Measurements from ENCODE around the gene RAP1B.
"Not testable (repeated sequence)": the region's sequence is repeated elsewhere in the genome, so short reads cannot be mapped to it uniquely, and the experiment has no call there.

The RAP1B gene

DNA sequence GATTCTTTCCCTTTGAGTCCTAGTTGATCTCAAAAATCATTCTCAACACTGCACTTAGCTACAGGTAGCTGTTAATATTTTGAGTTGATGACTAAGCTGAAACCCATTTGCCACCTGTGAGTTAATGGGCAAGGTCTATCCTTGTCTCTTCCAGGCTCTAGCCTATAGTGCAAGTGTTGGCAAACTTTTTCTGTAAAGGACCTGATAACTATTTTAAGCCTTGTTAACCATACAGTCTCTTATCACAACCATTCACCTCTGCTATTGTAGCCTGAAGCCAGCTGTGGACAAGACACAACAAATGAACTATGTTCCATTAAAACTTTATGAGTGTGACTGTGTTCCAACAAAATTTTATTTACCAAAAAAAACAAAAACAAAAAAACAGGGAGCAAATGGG, 19.4 kb downstream of the RAP1B start:
- peaks cover 0 to 6% (median 5%) of the 10 kb centered on the region in 5 donors for H3K9me3 ChIP-seq (ENCODE audit: control insufficient read depth in 5 of 5, low read length in 5 of 5)
- no peaks in the 10 kb centered on the region for H3K27me3 ChIP-seq (ENCODE audit: control insufficient read depth in 5 of 5, insufficient read depth in 4 of 5, low read length in 5 of 5)
- H3K9ac ChIP-seq (ENCODE audit: low read length in 5 of 5) = no peak overlapping the region
- H3K4me1 ChIP-seq (ENCODE audit: control insufficient read depth in 5 of 5, insufficient read depth in 5 of 5, low read length in 5 of 5) = peaks cover 0 to 37% (median 22%) of the 10 kb centered on the region in 5 donors
- H3K4me3 ChIP-seq (ENCODE audit: low read depth in 1 of 5, low read length in 5 of 5) = no peak overlapping the region
- H3K27ac ChIP-seq (ENCODE audit: low read depth, low read length) = peak overlapping the region; percentile 0
- H3K36me3 ChIP-seq (ENCODE audit: control insufficient read depth in 5 of 5, insufficient read depth in 5 of 5, low read length in 5 of 5) = peaks cover 5 to 9% (median 7%) of the 10 kb centered on the region in 5 donors

DNA sequence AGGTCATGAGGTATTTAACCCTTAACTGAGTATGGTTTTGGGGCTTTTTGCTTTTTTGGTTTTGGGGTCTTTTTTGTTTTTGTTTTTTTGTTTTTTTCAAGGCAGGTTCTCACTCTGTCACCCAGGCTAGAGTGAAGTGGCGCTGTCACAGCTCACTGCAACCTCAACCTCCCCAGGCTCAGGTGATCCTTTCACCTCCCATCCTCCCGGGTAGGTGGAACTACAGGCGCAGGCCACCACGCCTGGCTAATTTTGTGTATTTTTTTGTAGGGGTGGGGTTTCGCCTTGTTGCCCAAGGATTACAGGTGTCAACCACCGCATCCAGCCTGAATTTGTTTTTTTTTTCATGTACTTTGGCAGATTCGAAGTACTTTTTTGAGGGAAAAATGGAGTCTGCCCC, 19.9 kb downstream of the RAP1B start:
- Histone ChIP-seq H3K27ac (ENCODE audit: low read depth, low read length) (peak overlapping the region; percentile 0), H3K36me3 (ENCODE audit: control insufficient read depth in 5 of 5, insufficient read depth in 5 of 5, low read length in 5 of 5) (peaks cover 4 to 9% (median 6%) of the 10 kb centered on the region in 5 donors), H3K9ac (ENCODE audit: low read length in 5 of 5) (no peak overlapping the region), H3K4me1 (ENCODE audit: control insufficient read depth in 5 of 5, insufficient read depth in 5 of 5, low read length in 5 of 5) (peaks cover 0 to 39% (median 25%) of the 10 kb centered on the region in 5 donors), H3K9me3 (ENCODE audit: control insufficient read depth in 5 of 5, low read length in 5 of 5) (peaks cover 0 to 6% (median 5%) of the 10 kb centered on the region in 5 donors), H3K27me3 (ENCODE audit: control insufficient read depth in 5 of 5, insufficient read depth in 4 of 5, low read length in 5 of 5) (no peaks in the 10 kb centered on the region), H3K4me3 (ENCODE audit: low read depth in 1 of 5, low read length in 5 of 5) (no peak overlapping the region)

DNA sequence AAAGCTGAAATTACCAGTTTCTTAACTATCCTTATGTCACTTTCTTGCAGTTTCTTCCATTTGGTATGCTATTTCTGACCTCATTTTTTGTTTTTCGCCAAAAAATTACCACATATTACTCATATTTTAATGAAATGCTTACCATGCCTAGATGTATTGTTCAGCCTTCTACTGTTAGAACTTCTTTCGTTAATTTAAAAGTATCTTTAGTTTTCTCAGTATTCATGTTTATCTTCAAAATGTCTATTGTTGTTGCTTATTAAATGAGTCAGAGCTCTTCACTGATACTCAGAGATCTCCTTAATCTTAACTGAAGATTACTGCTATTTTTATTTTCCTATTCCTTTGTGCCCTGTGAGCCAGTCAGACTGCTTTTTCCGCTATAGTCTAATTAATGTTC, 20.5 kb downstream of the RAP1B start:
- Histone ChIP-seq H3K4me3 (ENCODE audit: low read depth in 1 of 5, low read length in 5 of 5) (no peak overlapping the region), H3K27ac (ENCODE audit: low read depth, low read length) (peak overlapping the region; percentile 76), H3K9me3 (ENCODE audit: control insufficient read depth in 5 of 5, low read length in 5 of 5) (peaks cover 0 to 6% (median 5%) of the 10 kb centered on the region in 5 donors), H3K27me3 (ENCODE audit: control insufficient read depth in 5 of 5, insufficient read depth in 4 of 5, low read length in 5 of 5) (no peaks in the 10 kb centered on the region), H3K36me3 (ENCODE audit: control insufficient read depth in 5 of 5, insufficient read depth in 5 of 5, low read length in 5 of 5) (peaks cover 4 to 9% (median 6%) of the 10 kb centered on the region in 5 donors), H3K9ac (ENCODE audit: low read length in 5 of 5) (peak overlapping the region in 1 of 5 donors; percentile 24), H3K4me1 (ENCODE audit: control insufficient read depth in 5 of 5, insufficient read depth in 5 of 5, low read length in 5 of 5) (peaks cover 0 to 41% (median 27%) of the 10 kb centered on the region in 5 donors)

DNA sequence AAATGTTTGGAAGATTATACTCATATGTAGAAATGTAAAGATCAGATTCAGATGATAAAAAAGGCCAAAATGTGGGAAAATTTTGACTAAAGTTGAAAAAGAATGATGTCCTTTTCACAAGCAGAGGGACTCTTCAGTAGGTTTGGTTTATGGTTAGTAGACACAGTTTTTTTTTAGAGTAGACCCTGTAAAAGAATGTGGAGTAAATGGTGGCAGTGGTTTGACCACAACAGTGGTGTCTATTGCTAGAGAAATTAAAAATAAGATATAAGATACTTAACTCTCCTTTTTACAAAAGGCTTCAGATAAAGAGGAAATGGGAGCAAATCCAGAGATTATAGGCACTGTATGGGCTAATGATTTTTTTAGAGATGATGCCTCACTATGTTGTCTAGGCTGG, 21.8 kb downstream of the RAP1B start:
- H3K4me1 ChIP-seq (ENCODE audit: control insufficient read depth in 5 of 5, insufficient read depth in 5 of 5, low read length in 5 of 5) = peaks cover 0 to 46% (median 33%) of the 10 kb centered on the region in 5 donors
- H3K27ac ChIP-seq (ENCODE audit: low read depth, low read length) = peak overlapping the region; percentile 76
- H3K9me3 ChIP-seq (ENCODE audit: control insufficient read depth in 5 of 5, low read length in 5 of 5) = peaks cover 0 to 6% (median 5%) of the 10 kb centered on the region in 5 donors
- peaks cover 0 to 4% (median under 1%) of the 10 kb centered on the region in 5 donors for H3K36me3 ChIP-seq (ENCODE audit: control insufficient read depth in 5 of 5, insufficient read depth in 5 of 5, low read length in 5 of 5)
- H3K27me3 ChIP-seq (ENCODE audit: control insufficient read depth in 5 of 5, insufficient read depth in 4 of 5, low read length in 5 of 5) = no peaks in the 10 kb centered on the region
- H3K4me3 ChIP-seq (ENCODE audit: low read depth in 1 of 5, low read length in 5 of 5) = no peak overlapping the region
- H3K9ac ChIP-seq (ENCODE audit: low read length in 5 of 5) = no peak overlapping the region

DNA sequence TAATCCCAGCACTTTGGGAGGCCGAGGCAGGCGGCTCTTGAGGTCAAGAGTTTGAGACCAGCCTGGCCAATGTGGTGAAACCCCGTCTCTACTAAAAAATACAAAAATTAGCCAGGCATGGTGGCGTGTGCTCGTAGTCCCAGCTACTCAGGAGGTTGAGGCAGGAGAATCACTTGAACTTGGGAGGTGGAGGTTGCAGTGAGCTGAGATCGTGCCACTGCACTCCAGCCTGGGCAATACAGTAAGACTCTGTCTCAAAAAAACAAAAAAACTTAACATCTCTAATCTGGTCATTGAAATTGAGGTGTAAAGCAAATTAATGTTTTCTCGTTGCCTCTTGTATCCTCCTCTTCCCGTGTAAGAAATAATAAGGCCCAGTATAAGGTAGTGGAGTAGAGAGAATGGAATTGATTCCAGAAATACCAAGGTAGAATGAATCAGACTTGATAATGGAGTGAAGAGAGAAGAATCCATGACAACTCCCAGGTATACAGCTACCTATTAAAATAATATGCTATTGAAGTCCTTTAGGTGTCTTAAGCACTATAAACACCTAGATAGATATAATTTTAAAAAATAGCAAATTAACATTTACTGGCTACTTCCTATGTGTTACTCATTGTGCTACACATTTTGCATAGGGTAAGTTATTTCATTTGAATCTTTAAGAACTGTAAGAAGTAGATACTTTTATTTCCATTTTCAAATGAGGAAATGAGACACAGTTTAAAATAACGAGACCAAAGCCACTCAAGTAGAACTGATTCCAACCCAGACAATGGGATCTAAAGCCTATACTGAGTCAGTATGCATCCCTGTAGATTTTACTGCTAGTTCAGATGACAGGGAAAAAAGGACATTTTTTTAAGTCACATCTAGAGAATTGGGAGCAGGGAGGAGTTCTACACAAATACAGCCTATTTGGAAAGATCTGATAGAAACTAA, 23.2 kb downstream of the RAP1B start:
- H3K36me3 ChIP-seq (ENCODE audit: control insufficient read depth in 5 of 5, insufficient read depth in 5 of 5, low read length in 5 of 5) = peaks cover 0 to 4% (median 0%) of the 10 kb centered on the region in 5 donors
- H3K27me3 ChIP-seq (ENCODE audit: control insufficient read depth in 5 of 5, insufficient read depth in 4 of 5, low read length in 5 of 5) = no peaks in the 10 kb centered on the region
- no peak overlapping the region for H3K27ac ChIP-seq (ENCODE audit: low read depth, low read length)
- H3K4me3 ChIP-seq (ENCODE audit: low read depth in 1 of 5, low read length in 5 of 5) = no peak overlapping the region
- H3K9me3 ChIP-seq (ENCODE audit: control insufficient read depth in 5 of 5, low read length in 5 of 5) = no peaks in the 10 kb centered on the region
- H3K9ac ChIP-seq (ENCODE audit: low read length in 5 of 5) = no peak overlapping the region
- peaks cover 0 to 43% (median 33%) of the 10 kb centered on the region in 5 donors for H3K4me1 ChIP-seq (ENCODE audit: control insufficient read depth in 5 of 5, insufficient read depth in 5 of 5, low read length in 5 of 5)

DNA sequence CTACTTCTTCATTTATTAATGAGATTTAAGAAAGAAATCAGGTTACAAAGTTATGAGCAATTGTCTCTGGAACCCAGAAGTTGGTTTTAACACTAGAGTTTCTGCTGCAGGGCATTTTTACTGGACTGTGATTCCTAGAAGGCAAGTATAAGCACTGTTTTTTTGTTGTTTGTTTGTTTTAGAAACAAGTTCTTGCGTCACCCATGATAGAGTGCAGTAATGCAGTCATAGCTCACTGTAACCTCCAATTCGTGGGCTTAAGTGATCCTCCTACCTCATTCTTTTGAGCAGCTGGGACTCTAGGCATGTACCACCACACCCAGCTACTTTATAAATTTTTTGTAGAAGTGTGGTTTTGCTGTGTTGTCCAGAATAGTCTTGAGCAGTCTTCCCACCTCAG, 25.6 kb downstream of the RAP1B start:
- H3K4me1 ChIP-seq (ENCODE audit: control insufficient read depth in 5 of 5, insufficient read depth in 5 of 5, low read length in 5 of 5) = peaks cover 0 to 31% (median 25%) of the 10 kb centered on the region in 5 donors
- H3K4me3 ChIP-seq (ENCODE audit: low read depth in 1 of 5, low read length in 5 of 5) = no peak overlapping the region
- no peak overlapping the region for H3K9ac ChIP-seq (ENCODE audit: low read length in 5 of 5)
- no peaks in the 10 kb centered on the region for H3K27me3 ChIP-seq (ENCODE audit: control insufficient read depth in 5 of 5, insufficient read depth in 4 of 5, low read length in 5 of 5)
- H3K27ac ChIP-seq (ENCODE audit: low read depth, low read length) = peak overlapping the region; percentile 30
- H3K9me3 ChIP-seq (ENCODE audit: control insufficient read depth in 5 of 5, low read length in 5 of 5) = no peaks in the 10 kb centered on the region
- peaks cover 0 to 2% (median 0%) of the 10 kb centered on the region in 5 donors for H3K36me3 ChIP-seq (ENCODE audit: control insufficient read depth in 5 of 5, insufficient read depth in 5 of 5, low read length in 5 of 5)

DNA sequence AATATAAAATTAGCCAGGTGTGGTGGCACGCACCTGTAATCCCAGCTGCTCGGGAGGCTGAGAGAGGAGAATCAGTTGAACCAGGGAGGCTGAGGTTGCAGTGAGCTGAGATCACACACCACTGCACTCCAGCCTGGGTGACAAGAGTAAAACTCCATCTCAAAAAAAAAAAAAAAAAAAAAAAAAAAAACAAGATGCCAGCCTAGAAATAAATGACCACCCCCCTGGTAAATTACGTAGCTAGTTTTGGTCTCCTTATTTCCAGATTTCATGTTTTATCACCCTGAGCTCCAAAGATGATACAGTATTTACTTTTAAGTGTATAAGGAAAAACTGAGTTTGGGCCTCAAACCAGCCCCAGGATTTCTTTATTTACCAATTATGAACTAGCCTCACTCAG, 26.7 kb downstream of the RAP1B start:
- H3K4me1 ChIP-seq (ENCODE audit: control insufficient read depth in 5 of 5, insufficient read depth in 5 of 5, low read length in 5 of 5) = peaks cover 0 to 27% (median 20%) of the 10 kb centered on the region in 5 donors
- not testable (repeated sequence) for H3K27ac ChIP-seq (ENCODE audit: low read depth, low read length)

DNA sequence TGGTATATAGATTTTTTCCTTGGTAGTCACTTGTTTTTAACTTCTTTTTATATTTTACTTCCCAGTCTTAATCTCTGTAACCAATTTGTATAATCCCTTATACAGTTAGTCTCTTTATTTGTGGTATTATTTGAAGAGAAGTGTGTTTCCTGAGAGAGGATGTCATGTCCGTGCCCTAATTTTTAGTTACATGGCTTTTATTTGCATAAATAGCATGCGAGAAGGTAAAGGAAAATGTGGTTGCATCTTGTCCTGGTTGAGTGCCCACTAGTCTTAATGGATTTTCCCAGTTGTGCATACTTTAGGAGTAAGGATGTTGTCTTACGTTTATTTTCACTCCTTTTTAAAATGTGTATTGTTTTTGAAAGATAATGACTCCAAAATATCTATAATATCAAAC, 27.5 kb downstream of the RAP1B start:
- Histone ChIP-seq H3K4me3 (ENCODE audit: low read depth in 1 of 5, low read length in 5 of 5) (no peak overlapping the region), H3K4me1 (ENCODE audit: control insufficient read depth in 5 of 5, insufficient read depth in 5 of 5, low read length in 5 of 5) (peaks cover 0 to 27% (median 20%) of the 10 kb centered on the region in 5 donors), H3K9me3 (ENCODE audit: control insufficient read depth in 5 of 5, low read length in 5 of 5) (no peaks in the 10 kb centered on the region), H3K27me3 (ENCODE audit: control insufficient read depth in 5 of 5, insufficient read depth in 4 of 5, low read length in 5 of 5) (no peaks in the 10 kb centered on the region), H3K9ac (ENCODE audit: low read length in 5 of 5) (no peak overlapping the region), H3K27ac (ENCODE audit: low read depth, low read length) (no peak overlapping the region), H3K36me3 (ENCODE audit: control insufficient read depth in 5 of 5, insufficient read depth in 5 of 5, low read length in 5 of 5) (peaks cover 0 to 2% (median 0%) of the 10 kb centered on the region in 5 donors)

More for the DNA sequence above, 26.7 kb downstream of the RAP1B start:
- H3K27me3 ChIP-seq (ENCODE audit: control insufficient read depth in 5 of 5, insufficient read depth in 4 of 5, low read length in 5 of 5); H3K4me3 ChIP-seq (ENCODE audit: low read depth in 1 of 5, low read length in 5 of 5); H3K36me3 ChIP-seq (ENCODE audit: control insufficient read depth in 5 of 5, insufficient read depth in 5 of 5, low read length in 5 of 5); H3K9ac ChIP-seq (ENCODE audit: low read length in 5 of 5); H3K9me3 ChIP-seq (ENCODE audit: control insufficient read depth in 5 of 5, low read length in 5 of 5): not testable (repeated sequence)

DNA sequence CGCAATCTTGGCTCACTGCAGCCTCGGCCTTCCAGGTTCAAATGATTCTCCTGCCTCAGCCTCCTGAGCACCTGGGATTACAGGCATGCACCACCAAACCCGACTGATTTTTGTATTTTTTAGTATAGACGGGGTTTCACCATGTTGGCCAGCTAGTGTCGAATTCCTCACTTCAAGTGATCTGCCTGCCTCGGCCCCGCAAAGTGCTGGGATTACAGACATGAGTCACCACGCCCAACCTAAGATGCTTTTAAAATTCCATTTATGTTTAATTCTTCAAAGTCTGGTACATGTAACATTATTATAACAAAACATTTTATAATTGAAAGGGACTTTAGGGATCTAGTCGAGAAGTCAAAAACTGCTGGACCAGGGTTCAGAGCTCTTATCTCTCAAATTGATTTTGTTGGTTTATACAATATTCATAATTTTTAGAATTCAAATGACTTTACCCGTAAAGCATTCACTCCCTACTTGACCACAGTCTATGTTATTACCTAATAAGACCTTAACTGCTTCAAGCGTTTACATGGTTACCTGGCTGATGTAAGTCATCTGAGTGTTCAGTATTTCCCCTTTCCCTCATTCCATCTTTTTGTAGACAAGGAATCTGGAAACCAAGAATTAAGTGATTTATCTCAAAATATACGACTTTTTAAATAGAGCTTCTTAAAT, 28.2 kb downstream of the RAP1B start:
- Histone ChIP-seq H3K36me3 (ENCODE audit: control insufficient read depth in 5 of 5, insufficient read depth in 5 of 5, low read length in 5 of 5) (peaks cover 0 to 2% (median 0%) of the 10 kb centered on the region in 5 donors), H3K4me1 (ENCODE audit: control insufficient read depth in 5 of 5, insufficient read depth in 5 of 5, low read length in 5 of 5) (peaks cover 0 to 27% (median 17%) of the 10 kb centered on the region in 5 donors), H3K27me3 (ENCODE audit: control insufficient read depth in 5 of 5, insufficient read depth in 4 of 5, low read length in 5 of 5) (no peaks in the 10 kb centered on the region), H3K4me3 (ENCODE audit: low read depth in 1 of 5, low read length in 5 of 5) (no peak overlapping the region), H3K9me3 (ENCODE audit: control insufficient read depth in 5 of 5, low read length in 5 of 5) (no peaks in the 10 kb centered on the region), H3K9ac (ENCODE audit: low read length in 5 of 5) (no peak overlapping the region), H3K27ac (ENCODE audit: low read depth, low read length) (no peak overlapping the region)

DNA sequence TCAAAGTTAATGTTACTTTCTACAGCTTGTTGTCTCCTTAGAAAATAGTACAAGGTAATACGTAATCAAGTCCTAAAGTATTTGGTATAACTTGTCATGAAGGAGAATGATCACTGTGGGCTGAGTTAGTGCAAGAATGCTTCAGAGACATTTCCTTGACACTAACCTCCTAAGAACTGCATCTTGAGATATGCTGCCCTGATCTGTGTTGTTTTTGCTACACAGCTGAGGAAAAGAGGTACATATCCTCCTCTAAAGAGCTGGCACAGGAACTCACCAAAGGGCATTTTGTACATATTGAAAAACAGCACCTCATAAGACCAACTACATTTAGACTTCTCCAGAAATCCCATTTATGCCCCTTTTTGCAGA, 28.7 kb downstream of the RAP1B start:
- H3K27ac ChIP-seq (ENCODE audit: low read depth, low read length) = no peak overlapping the region
- H3K27me3 ChIP-seq (ENCODE audit: control insufficient read depth in 5 of 5, insufficient read depth in 4 of 5, low read length in 5 of 5) = no peaks in the 10 kb centered on the region
- H3K4me3 ChIP-seq (ENCODE audit: low read depth in 1 of 5, low read length in 5 of 5) = no peak overlapping the region
- H3K9me3 ChIP-seq (ENCODE audit: control insufficient read depth in 5 of 5, low read length in 5 of 5) = no peaks in the 10 kb centered on the region
- no peak overlapping the region for H3K9ac ChIP-seq (ENCODE audit: low read length in 5 of 5)
- H3K36me3 ChIP-seq (ENCODE audit: control insufficient read depth in 5 of 5, insufficient read depth in 5 of 5, low read length in 5 of 5) = peaks cover 0 to 2% (median 0%) of the 10 kb centered on the region in 5 donors
- H3K4me1 ChIP-seq (ENCODE audit: control insufficient read depth in 5 of 5, insufficient read depth in 5 of 5, low read length in 5 of 5) = peaks cover 0 to 24% (median 16%) of the 10 kb centered on the region in 5 donors

Measured in subcutaneous abdominal adipose tissue (tissue), 5 donors.